ENCODE measurements around the gene SHMT1.

DNA sequence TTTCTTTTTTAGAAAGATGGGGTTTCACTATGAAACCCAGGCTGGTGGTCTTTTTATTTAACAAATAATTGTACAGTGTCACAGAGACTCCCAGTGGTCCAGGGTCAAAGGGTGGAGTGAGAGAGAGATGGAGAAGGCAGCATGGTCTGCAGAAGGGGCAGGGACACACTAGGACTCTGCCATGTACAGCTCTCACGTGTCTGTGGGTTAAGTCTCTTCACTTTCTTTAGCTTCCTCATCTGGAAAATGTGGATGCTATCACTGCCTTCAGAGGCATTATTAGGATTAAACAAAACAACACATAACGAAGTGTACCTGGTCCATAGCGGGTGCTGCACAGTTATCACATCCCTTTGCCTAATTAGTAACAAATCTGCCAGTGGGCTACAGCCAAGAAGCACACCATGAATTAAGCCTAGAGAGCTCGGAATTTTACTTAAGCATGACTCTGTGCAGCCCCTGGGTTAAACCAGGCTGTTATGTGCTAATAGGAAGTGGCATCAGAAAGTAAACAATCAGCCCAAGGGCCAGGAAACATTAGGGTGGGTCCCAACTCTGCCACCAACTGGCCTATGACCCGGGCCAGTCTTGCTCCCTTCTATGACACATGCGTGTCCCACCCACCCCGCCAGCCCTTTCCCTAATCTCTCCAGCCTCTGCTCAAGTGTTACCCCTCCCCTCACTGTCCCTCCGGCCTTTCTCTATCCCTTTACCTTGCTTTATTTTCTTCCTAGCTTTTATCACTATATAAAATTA, 62.4 kb downstream of the SHMT1 start:
- TF ChIP-seq, protein P1, sequence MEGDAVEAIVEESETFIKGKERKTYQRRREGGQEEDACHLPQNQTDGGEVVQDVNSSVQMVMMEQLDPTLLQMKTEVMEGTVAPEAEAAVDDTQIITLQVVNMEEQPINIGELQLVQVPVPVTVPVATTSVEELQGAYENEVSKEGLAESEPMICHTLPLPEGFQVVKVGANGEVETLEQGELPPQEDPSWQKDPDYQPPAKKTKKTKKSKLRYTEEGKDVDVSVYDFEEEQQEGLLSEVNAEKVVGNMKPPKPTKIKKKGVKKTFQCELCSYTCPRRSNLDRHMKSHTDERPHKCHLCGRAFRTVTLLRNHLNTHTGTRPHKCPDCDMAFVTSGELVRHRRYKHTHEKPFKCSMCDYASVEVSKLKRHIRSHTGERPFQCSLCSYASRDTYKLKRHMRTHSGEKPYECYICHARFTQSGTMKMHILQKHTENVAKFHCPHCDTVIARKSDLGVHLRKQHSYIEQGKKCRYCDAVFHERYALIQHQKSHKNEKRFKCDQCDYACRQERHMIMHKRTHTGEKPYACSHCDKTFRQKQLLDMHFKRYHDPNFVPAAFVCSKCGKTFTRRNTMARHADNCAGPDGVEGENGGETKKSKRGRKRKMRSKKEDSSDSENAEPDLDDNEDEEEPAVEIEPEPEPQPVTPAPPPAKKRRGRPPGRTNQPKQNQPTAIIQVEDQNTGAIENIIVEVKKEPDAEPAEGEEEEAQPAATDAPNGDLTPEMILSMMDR (IDR thresholded peaks at IDR 0.05), result no peak
- no peak for TF ChIP-seq ZFX (IDR thresholded peaks at IDR 0.05; ENCODE audit: borderline replicate concordance)
